ENCODE results near the gene SORCS2. TPM values are rescaled to one million over a fixed set of nuclear protein-coding genes. Genes with fewer than 3 reads are reported as not detected.

The SORCS2 gene
- polyA plus RNA-seq, 3 donors, result 0.46 to 0.55 TPM; not detected in 1

- no peak overlapping the region for H3K4me2 ChIP-seq (replicated peaks; ENCODE audit: extremely low read depth, low read length, poor library complexity, severe bottlenecking)
- no peaks in the 10 kb centered on the region for H3K27me3 ChIP-seq (ENCODE audit: control insufficient read depth in 2 of 2, insufficient read depth in 2 of 2, low read length in 2 of 2)
- Mint-ChIP-seq H3K4me1 (no peaks in the 10 kb centered on the region), H3K4me3 (no peak overlapping the region), H3K9me3 (peaks cover 3 to 15% (median 6%) of the 10 kb centered on the region in 7 donors), H3K27me3 (ENCODE audit: low read depth in 3 of 3) (peaks cover 2 to 12% (median 6%) of the 10 kb centered on the region in 3 donors), H3K27ac (no peak overlapping the region), H3K36me3 (no peaks in the 10 kb centered on the region)
- no peak overlapping the region for H3K9ac ChIP-seq (ENCODE audit: insufficient read depth, low read length, poor library complexity, severe bottlenecking)
- H3K79me2 ChIP-seq (ENCODE audit: insufficient read depth, low read length), result no peaks in the 10 kb centered on the region
- H3K36me3 ChIP-seq (replicated peaks in 1 of 2; ENCODE audit: control insufficient read depth in 1 of 2, insufficient read depth in 2 of 2, low read length in 2 of 2), result no peaks in the 10 kb centered on the region
- WGBS (ENCODE audit: insufficient coverage), result 90% methylated on average over 6 of the region's 11 CpGs
- no peaks in the 10 kb centered on the region for H4K20me1 ChIP-seq (ENCODE audit: insufficient read depth, low read length)
- intact Hi-C loops (cut with micrococcal nuclease), result no loop called here
- no peaks in the 10 kb centered on the region for H3K4me1 ChIP-seq (ENCODE audit: control insufficient read depth in 1 of 2, insufficient read depth in 2 of 2, low read length in 2 of 2)
- TF ChIP-seq CTCF (IDR thresholded peaks at IDR 0.05), result no peak
- no peak overlapping the region for H3K27ac ChIP-seq (ENCODE audit: low read depth in 1 of 2, low read length in 2 of 2)
- no peak for DNase-seq
- H3K9me3 ChIP-seq (replicated peaks in 1 of 2; ENCODE audit: control insufficient read depth in 1 of 2, insufficient read depth in 1 of 2, low read length in 2 of 2), result no peaks in the 10 kb centered on the region
- no peak overlapping the region for H2AFZ ChIP-seq (ENCODE audit: insufficient read depth, low read depth, low read length, poor library complexity, severe bottlenecking)
- H3K4me3 ChIP-seq (replicated peaks in 1 of 3; ENCODE audit: low read depth in 2 of 3, low read length in 3 of 3), result no peak overlapping the region
These were observed 286.3 kb downstream of the SORCS2 start for GRCh38 chr4:7478665-7479064.

- no peaks in the 10 kb centered on the region for H4K20me1 ChIP-seq (ENCODE audit: insufficient read depth, low read length)
- TF ChIP-seq CTCF (IDR thresholded peaks at IDR 0.05), result no peak
- intact Hi-C loops (cut with micrococcal nuclease), result no loop called here
- Mint-ChIP-seq H3K4me3 (no peak overlapping the region), H3K27me3 (ENCODE audit: low read depth in 3 of 3) (peaks cover 2 to 19% (median 16%) of the 10 kb centered on the region in 3 donors), H3K36me3 (no peaks in the 10 kb centered on the region), H3K4me1 (no peaks in the 10 kb centered on the region), H3K9me3 (peaks cover 3 to 15% (median 6%) of the 10 kb centered on the region in 7 donors), H3K27ac (no peak overlapping the region)
- DNase-seq, result no peak
- no peak overlapping the region for H3K27ac ChIP-seq (ENCODE audit: low read depth in 1 of 2, low read length in 2 of 2)
- no peaks in the 10 kb centered on the region for H3K36me3 ChIP-seq (replicated peaks in 1 of 2; ENCODE audit: control insufficient read depth in 1 of 2, insufficient read depth in 2 of 2, low read length in 2 of 2)
- H3K4me2 ChIP-seq (replicated peaks; ENCODE audit: extremely low read depth, low read length, poor library complexity, severe bottlenecking), result no peak overlapping the region
- no peaks in the 10 kb centered on the region for H3K79me2 ChIP-seq (ENCODE audit: insufficient read depth, low read length)
- H3K9ac ChIP-seq (ENCODE audit: insufficient read depth, low read length, poor library complexity, severe bottlenecking), result no peak overlapping the region
- H3K9me3 ChIP-seq (replicated peaks in 1 of 2; ENCODE audit: control insufficient read depth in 1 of 2, insufficient read depth in 1 of 2, low read length in 2 of 2), result no peaks in the 10 kb centered on the region
- H2AFZ ChIP-seq (ENCODE audit: insufficient read depth, low read depth, low read length, poor library complexity, severe bottlenecking), result no peak overlapping the region
- WGBS (ENCODE audit: insufficient coverage), result 84% methylated on average over 13 of the region's 16 CpGs
- H3K27me3 ChIP-seq (ENCODE audit: control insufficient read depth in 2 of 2, insufficient read depth in 2 of 2, low read length in 2 of 2), result no peaks in the 10 kb centered on the region
- H3K4me3 ChIP-seq (replicated peaks in 1 of 3; ENCODE audit: low read depth in 2 of 3, low read length in 3 of 3), result no peak overlapping the region
- no peaks in the 10 kb centered on the region for H3K4me1 ChIP-seq (ENCODE audit: control insufficient read depth in 1 of 2, insufficient read depth in 2 of 2, low read length in 2 of 2)
These were observed 288.1 kb downstream of the SORCS2 start for GRCh38 chr4:7480423-7480822.

Data from CD14-positive monocyte (primary cell).